ENCODE results near the gene NRN1. TPM values are rescaled to one million over a fixed set of nuclear protein-coding genes. Genes with fewer than 3 reads are reported as not detected.

The NRN1 gene
- total and polyA plus RNA-seq, 2 donors (not counting 3 experiments of a cell fraction or from before 2014, with no cell fraction given), result 12.8 to 26.2 TPM

DNA sequence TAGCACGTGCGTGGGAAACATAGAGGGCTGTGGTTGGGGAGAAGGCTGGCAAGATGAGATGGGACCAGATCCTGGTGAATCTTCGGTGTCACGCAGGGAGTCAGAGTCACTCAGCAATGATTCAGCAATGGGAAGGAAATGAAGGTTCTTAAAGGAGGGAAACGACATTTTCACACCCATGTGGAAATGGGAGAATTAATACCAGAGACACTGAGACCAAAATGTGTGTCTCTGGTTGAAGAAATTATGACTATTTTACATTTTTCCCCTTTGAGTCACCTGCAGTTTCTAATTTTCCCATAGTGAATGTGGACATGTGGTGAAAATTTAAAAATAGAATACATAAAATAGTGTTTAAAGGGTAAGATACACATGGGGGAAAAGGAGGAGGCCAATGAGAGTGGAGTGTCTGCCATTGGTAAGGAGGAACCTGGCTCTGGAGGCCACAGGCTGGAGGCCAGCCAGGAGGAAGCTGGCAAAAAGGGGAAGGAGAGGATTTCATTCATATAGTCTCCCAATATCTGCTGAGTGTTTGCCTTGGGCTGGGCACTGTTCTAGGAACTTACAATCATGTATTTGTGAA lies 17.5 kb downstream of the NRN1 start:
- DNase-seq (ENCODE audit: low read depth, low spot score), result no peak
- no TSS peak for BruUV-seq (replicated peaks)
- Histone ChIP-seq H3K4me1 (ENCODE audit: control insufficient read depth, extremely low read depth, insufficient read depth, low read length) (no peaks in the 10 kb centered on the region), H3K27ac (ENCODE audit: insufficient read depth, low read depth, low read length) (no peak overlapping the region), H3K27me3 (ENCODE audit: control insufficient read depth in 2 of 2, insufficient read depth in 2 of 2, low read length in 2 of 2) (peaks cover 9 to 24% of the 10 kb centered on the region in 2 experiments), H3K4me2 (ENCODE audit: insufficient read depth, low read length) (no peak overlapping the region), H3K79me2 (ENCODE audit: control insufficient read depth, insufficient read depth, low read length) (no peaks in the 10 kb centered on the region), H4K20me1 (replicated peaks; ENCODE audit: control insufficient read depth, extremely low read depth, insufficient read depth, low read length) (no peaks in the 10 kb centered on the region), H3K9ac (replicated peaks; ENCODE audit: extremely low read depth, insufficient read depth, low read length) (no peak overlapping the region), H2AFZ (ENCODE audit: low read depth, low read length) (no peak overlapping the region), H3K9me1 (replicated peaks; ENCODE audit: control insufficient read depth, extremely low read depth, insufficient read depth, low read length) (no peaks in the 10 kb centered on the region), H3K9me3 (replicated peaks; ENCODE audit: control insufficient read depth, insufficient read depth, low read length) (no peaks in the 10 kb centered on the region), H3K4me3 (replicated peaks in 1 of 3; ENCODE audit: insufficient read depth in 1 of 3, low read depth in 1 of 3, low read length in 3 of 3) (no peak overlapping the region), H3K36me3 (ENCODE audit: control insufficient read depth in 2 of 2, extremely low read depth in 1 of 2, insufficient read depth in 2 of 2, low read length in 2 of 2) (no peaks in the 10 kb centered on the region)
- intact Hi-C loops (cut with micrococcal nuclease) (no loop called here), dilution Hi-C loops (cut with MboI; ENCODE audit: extremely low pct_ligation_motif_present, low sequenced_read_pairs) (no loop called here)
- ChIA-PET CTCF (no interaction called here), POLR2A (no interaction called here)
- TF ChIP-seq MYC (IDR thresholded peaks at IDR 0.05; ENCODE audit: low read depth, low read length) (no peak), FOS (IDR thresholded peaks at IDR 0.05; ENCODE audit: borderline replicate concordance, insufficient read depth, low read length) (no peak), POLR2A (IDR thresholded peaks at IDR 0.05; ENCODE audit: low read depth, low read length) (no peak), POLR2AphosphoS5 (IDR thresholded peaks at IDR 0.05; ENCODE audit: insufficient read depth, low read depth, low read length) (no peak), EZH2 (IDR thresholded peaks at IDR 0.05; ENCODE audit: borderline replicate concordance, low read depth, low read length, severe bottlenecking) (no peak), JUN (IDR thresholded peaks at IDR 0.05; ENCODE audit: borderline replicate concordance, insufficient read depth, insufficient read length, low read depth) (no peak), GATA2 (IDR thresholded peaks at IDR 0.05; ENCODE audit: insufficient read depth, insufficient read length, low read depth, low read length) (no peak)
- TF ChIP-seq, protein P1, sequence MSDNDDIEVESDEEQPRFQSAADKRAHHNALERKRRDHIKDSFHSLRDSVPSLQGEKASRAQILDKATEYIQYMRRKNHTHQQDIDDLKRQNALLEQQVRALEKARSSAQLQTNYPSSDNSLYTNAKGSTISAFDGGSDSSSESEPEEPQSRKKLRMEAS (IDR thresholded peaks at IDR 0.05; ENCODE audit: insufficient read depth, insufficient read length), result no peak
- TF ChIP-seq, protein P2, sequence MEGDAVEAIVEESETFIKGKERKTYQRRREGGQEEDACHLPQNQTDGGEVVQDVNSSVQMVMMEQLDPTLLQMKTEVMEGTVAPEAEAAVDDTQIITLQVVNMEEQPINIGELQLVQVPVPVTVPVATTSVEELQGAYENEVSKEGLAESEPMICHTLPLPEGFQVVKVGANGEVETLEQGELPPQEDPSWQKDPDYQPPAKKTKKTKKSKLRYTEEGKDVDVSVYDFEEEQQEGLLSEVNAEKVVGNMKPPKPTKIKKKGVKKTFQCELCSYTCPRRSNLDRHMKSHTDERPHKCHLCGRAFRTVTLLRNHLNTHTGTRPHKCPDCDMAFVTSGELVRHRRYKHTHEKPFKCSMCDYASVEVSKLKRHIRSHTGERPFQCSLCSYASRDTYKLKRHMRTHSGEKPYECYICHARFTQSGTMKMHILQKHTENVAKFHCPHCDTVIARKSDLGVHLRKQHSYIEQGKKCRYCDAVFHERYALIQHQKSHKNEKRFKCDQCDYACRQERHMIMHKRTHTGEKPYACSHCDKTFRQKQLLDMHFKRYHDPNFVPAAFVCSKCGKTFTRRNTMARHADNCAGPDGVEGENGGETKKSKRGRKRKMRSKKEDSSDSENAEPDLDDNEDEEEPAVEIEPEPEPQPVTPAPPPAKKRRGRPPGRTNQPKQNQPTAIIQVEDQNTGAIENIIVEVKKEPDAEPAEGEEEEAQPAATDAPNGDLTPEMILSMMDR (IDR thresholded peaks at IDR 0.05; ENCODE audit: extremely low read depth in 1 of 2, insufficient read depth in 1 of 2, low read depth in 1 of 2, low read length in 2 of 2), result no peak
- FAIRE-seq, result no peak

Data from endothelial cell of umbilical vein (primary cell).